HG02970 (cell line): ENCODE measurements around the gene NET1.

ENCODE experiments used
- ATAC-seq: cut with Tn5 transposase; IDR thresholded peaks from one replicate; pipeline ENCODE4 v1.9.1; 2021; ENCODE audit warnings: mild to moderate bottlenecking, moderate library complexity, moderate number of reproducible peaks; ENCODE audit not compliant: unreplicated experiment, low FRiP score

Gene NET1

DNA sequence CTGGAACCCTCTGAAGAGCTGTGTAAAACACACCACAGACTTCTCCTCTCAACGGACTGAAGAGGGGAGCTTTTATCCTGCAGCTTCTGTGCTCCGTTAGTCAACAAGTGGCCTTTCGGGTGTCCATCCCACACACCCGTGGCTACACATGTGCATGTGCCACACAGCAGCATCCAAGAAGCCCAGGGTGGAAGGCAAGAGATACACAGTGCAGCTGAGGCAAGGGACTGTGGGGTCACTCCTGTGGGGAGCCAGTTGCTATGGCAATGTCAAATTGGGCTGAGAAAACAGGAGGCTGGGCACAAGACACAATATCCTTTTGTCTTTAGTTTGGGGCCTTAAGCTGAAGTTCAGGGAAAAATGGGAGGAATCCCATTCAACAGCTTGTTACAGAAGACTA, 28.7 kb downstream of the NET1 start:
- ATAC-seq = no peak

DNA sequence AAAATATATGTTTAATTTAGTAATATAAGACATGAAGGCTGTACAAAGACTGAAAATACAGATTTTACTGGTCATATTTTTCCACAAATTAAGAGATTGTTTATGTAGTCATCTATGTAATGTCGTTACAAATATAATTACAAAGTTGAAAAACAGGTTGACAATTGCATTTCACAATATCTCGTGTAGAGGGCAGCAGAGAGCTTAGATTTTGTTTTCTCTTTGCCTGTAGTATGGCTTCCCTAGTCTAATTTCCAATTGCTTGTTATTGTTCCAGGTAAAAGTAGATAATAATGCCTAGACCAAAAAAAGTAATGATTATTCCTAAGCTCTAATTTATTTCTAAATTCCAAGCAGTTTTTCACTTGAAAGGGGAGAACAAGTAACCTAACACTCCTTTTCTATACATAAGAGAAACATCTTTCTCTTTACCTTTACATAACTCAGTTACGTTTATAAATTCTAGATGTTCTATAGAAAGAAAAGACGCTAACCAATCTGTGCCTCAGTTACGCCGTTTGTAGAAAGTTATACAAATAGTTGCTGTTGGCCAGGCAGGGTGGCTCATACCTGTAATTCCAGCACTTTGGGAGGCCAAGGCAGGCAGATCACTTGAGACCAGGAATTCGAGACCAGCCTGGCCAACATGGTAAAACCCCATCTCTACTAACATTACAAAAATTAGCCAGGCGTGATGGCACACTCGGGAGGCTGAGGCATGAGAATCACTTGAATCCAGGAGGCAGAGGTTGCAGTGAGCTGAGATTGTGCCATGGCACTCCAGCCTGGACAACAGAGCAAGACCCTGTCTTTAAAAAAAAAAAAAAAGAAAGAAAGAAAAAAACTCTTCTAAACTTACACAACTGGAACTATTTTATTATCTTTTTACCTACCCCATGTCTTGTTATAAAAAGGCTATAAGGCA, 30.0 kb downstream of the NET1 start:
- ATAC-seq = no peak

DNA sequence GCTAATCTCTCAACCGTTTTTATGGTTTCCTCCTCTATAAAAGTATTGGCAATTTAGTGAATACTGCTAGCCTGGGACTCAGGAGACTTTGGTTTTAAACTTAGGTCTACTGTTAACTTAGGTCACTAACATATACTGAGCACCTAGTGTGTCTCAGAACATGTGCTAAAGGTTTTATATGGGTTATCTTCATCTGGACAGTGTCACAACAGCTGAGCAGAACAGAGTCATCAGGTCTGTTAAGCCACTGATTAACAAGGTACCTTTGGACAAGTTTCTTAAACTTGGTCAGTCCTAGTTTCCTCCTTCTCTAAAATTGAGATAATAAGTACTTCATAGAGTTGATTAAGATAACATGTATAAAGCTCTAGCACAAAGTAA, 30.6 kb downstream of the NET1 start:
- peak; percentile 21 for ATAC-seq

DNA sequence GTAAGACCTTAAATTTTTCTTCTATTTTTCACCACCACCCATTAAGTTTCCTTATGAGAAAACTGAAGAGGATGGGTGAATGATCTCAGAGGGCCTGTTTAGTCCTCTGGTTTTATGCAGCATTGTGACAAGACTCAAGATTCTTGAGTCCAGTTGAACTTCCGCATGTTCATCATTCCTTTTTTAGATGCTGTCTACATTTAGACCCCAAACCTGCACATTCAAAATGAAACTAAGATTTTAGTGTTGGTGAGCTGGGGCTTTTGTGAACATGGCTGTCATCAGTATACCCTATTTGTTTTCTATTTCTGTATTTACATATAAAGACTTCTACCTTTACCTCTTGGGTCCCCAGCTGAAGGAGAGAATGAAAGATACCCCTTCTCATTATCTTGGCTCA, 31.1 kb downstream of the NET1 start:
- ATAC-seq = peak; percentile 53

DNA sequence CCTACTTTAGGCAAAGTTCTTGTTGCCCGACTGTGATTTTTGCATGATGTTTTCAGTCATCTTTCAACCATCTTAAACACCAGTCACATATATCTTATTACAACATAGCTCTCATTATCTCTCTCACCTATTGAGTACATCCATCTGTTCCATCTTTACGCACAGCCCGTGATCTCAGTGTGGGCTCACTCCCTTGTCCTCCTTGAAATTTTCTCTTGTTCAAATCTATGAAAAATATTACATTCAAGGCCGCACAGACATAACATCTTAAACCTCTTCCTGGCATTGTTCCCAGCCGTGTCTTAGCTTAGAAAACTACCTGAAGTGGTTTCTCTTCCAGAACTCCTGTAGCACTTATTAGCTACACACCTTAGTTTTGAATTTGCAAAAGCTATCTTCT, 32.6 kb downstream of the NET1 start:
- no peak for ATAC-seq

DNA sequence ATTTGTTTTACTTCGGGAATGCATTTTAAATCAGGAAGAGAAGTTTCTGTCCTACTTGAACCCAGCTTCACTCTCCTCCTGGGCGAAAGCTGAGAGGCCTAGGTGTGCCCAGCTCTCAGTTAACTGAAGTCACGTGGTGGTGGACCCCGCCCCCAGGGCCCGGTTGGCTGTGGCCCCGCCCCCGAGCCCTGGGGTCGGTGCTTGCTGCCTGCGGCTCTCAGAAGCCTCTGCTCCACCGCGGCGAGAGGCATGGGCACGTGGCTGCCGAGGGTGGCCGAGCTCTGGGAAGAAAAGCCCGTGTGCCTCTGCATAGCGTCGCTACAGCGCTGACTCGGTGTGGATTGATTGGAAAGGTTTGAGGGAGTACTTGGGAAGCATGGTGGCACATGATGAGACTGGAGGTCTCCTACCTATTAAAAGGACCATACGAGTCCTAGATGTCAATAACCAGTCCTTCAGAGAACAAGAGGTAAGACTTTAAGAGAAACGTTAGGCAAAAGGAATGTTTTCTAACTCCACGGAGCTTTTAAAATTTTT, 34.1 kb downstream of the NET1 start:
- peak; percentile 44 for ATAC-seq

DNA sequence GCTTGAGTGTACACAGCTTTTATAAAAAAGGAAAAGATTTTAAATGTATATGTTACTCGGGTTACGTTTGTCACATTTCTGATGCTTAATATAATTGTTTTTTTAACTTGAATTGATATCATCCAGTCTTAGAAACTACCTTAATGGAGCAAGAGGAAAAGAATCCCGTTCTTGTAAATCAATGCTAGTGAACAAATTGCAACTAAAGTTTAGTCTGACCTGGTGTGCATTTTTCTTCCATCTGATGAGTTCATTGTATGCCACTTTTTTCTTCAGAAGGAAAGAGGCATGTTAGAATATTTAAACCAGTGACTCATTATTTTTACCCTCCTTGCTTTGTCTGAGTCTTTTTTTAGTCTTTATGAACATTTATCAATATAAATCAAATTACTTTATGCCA, 34.7 kb downstream of the NET1 start:
- no peak for ATAC-seq

DNA sequence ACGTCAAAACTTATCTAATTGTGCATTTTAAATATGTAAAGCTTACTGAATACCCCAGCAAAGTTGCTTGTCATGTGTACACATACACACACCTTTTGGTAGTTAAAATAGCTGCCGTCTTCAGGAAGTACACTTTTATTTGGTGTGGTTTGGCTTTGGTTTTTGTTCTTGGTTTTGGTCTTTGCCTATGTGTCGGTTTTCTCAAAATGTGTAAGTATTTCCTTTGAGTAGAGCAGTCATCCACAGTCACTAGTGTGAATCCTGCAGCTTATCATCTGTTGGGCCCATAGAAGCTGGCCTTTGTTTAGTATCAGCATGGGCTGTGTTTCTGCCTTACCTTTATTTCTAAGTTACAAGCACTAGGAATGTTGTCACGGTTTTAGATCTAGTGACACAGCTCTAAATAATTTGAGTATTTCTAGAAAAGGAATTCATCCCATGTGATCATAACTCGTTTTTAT, 35.3 kb downstream of the NET1 start:
- ATAC-seq = no peak

DNA sequence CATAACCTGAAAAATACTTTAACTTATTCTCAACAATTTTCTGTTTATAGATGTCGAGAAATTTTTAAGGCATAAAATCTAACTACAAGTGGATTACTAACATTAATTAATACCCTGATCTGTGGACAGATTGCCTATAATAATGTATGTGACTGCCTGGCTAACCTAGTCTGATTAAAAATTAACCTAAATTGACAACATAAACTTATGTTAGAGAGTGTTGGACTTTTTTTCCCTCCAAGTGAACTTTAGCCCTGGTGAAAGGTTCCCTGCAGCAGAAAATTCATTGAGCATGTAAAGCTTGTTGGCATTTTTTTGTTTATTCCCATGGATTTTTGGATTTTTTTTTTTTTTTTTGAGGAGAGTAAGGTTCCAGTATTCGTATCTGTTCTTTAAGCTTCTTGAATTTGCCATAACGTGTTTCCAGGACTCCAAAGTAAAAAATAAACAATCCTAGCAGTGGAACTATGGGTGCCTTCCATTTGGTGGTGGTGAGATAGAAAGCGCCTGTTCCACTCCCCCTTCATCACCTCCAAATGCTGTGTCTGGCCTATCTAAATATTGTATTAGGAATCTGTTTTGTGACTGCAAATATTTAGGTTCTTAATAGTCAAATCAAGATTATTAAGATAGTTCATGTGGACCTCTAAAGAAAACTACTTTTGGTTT, 36.1 kb downstream of the NET1 start:
- ATAC-seq = no peak

DNA sequence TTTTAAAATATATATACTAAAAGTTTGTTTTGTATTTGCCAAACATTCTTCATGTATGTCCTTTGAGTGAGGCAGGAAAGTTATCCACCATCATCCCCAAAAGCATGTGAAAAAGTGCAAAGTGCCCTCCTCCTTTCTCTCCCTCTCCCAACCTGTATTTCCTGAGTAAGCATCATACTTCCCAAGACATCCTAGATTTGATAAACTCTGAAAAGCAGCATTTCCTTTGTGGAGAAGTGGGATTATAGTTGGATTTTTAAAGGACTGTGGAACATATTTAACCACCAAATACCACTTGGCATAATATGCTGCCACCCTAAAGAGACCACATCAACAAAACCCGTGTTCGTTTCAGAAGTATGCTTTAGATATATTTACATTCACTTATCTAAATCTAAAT, 36.9 kb downstream of the NET1 start:
- no peak for ATAC-seq

DNA sequence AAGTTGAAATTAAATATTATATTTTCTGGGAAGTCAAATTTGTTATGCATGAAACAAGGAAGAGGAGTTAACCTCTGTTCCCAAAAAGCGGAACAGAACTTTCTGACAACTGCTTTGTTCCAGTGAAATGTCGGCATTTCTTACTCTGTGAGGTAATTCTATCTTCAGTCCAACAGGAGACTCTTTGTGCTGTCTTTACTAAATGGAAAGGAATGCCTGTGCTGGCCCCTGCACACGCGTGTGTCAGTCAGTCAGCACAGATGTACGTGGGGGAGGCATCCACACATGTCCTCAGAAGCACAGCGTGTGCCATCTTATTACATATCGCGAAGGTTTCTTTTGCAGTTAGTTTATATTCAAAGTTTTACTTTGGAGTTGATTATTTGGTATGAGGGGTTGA, 37.5 kb downstream of the NET1 start:
- no peak for ATAC-seq

DNA sequence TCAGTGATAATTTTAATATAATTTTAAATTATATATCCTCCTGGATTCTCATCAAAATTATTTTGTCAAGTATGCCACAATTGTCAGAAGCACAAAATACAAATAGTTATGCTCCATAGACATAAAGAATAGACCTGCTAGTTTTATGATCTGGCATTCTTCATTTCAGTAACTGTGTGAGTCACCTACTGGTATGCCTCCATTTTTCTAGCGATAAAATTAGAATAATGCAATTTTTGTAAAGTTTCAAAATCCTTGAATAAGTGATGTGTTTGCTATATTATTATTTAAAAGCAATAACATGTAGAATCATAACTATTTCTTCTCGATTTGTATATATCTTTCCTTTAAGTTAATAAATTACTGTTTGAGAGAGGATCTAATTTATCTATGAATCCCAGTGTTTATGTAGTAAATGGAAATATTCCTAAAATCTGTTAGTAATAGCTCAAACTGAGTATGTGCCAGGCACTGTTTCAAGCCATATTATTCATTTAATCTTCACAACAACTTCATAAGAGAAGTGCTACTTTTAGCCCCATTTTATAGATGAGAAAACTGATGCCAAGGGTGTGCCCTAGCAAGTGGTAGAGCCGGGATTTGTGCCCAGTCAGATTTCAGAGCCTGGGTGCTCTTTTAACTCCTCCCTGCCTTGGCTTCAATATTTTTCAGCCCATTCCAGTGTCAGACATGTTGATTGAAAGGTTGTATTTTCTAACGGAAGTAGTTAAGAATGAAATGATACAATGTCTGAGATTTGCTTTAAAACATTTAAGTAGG, 38.4 kb downstream of the NET1 start:
- ATAC-seq = no peak

DNA sequence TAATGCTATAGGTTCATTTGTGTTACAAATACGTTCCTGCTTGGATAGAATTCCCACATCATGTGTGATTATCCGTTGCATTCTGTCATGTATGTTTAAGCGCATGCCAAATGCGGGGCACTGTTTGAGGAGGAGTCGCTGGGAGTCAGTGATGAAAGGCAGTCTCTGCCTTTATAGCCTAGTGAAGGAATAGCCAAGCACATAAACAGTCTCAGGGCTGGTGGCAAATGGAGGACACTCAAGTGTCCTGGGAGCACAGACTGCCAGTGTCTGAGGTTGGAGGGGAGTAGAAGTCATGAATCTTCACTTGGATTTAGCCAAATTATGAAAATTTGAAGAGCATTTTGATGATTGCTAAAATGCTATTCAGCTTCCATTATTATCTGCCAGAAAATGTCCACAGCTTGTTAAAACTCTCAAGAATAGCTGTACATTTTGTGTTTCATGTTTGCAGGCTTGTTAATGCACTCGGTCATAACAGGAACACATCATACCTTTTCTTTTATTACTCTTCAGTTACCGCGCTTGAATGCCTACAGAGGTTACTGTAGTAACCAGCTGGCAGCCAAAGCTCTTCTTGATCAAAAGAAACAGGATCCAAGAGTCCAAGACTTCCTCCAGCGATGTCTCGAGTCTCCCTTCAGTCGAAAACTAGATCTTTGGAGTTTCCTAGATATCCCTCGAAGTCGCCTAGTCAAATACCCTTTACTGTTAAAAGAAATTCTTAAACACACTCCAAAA, 41.6 kb downstream of the NET1 start:
- no peak for ATAC-seq

DNA sequence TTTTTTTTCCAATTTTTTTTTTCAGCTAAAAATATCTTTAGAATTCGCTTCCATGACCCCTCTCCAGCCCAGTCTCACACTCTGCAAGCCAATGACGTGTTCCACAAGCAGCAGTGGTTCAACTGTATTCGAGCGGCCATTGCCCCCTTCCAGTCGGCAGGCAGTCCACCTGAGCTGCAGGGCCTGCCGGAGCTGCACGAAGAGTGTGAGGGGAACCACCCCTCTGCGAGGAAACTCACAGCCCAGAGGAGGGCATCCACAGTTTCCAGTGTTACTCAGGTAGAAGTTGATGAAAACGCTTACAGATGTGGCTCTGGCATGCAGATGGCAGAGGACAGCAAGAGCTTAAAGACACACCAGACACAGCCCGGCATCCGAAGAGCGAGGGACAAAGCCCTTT, 44.2 kb downstream of the NET1 start:
- ATAC-seq = no peak

DNA sequence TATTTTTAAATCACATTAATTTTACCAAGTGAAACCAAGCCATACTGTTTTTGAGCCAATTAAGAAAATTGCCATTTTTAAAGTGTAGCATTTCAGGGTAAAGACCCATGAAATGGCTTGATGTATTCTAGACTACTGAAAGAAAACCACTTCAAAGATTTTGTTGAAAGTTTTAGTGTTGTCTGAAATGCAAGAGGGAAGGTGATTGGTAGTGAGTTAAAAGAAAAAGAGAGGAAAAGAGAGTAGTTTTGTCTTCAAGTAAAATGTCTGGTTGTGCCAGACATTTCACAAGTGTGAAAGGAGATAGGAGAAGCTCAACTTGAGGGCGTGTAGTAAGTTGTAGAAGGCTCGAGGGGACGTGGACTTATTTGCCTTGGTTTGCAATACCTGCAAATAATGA, 45.4 kb downstream of the NET1 start:
- ATAC-seq = no peak

DNA sequence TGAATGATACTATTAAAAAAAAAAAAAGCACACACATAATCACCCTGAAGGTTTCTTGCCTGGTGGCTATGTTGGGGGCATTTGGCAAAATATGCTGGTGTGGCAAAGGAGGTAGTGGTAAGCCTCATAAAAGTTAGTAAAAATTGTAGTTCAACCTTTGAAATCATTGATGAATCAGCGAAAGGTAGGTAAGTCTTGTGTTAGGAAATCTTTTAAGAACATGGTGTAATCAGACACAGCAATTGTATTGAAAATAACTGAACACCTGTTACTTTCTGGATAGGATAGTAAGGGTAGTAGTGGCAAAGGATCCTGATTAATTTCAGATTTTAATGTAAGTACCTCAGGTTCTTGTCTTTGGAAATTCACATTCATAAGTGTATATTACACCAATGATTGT, 46.1 kb downstream of the NET1 start:
- no peak for ATAC-seq

DNA sequence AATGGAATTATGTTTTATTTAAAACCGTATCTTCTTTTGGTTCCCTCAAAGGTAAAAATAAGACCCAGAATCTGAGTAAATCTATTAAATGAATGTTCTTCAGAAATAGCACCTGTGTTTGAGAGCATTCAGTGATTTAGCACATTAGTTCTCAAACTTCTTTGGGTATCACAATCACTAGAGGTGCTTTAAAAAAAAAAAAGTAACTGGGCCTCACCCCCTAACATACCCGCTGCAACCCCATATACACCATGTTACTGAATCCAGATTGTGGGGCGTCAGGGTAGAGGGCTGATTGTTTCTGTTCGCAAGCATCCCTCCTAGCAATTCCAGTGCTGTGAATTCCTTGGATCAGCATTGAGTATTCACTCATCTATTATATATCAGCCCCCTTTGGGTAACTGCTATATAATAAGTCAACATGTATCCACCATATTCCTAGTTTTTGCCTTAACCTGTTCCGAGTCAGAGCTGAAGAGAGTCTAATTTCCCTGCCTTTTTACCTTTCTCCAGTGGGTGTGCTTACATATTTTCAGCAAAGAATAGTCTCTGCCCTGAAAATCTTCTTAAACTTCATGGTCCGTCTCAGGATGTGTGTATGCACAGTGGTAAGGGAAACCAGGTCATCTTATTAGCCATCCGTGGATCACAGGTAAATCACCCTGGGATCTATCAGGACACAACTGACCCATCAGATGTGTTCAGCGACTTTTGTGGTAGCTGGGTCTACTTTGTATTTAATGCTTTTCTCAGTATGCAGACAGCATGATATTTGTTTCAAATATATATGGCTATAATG, 46.8 kb downstream of the NET1 start:
- ATAC-seq = no peak

DNA sequence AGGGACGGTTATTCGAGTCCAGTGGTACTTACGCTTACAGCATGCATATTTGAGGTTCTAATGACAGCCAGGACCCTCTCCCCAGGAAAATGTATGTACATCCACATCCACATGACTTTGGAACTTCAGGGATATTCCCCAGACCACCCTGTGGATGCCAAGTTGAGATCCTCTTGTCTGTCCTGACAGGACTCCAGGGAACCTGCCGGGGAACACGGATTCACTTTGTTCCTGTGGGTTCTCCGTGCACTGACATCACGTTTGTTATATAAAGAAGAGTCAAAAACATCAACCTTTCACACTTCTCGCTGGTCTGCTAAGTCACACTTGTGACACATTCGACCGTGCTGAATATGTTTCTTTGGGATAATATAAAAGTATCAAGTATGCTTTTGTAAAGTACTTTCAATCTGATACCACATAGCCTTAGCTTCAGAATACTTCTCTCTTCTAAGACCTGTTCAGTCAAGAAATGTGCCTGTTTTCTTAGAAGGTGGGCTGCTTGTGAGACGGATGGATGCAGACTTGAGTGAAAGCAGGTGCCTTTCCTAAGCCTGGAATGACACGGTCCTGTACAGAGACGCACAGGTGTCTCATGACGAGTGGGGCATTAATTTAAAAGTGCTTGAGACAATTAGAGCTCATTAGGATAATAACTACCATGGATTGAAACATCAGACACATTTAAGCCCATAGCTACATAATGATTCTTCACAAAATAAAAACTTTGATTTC, 48.3 kb downstream of the NET1 start:
- no peak for ATAC-seq

DNA sequence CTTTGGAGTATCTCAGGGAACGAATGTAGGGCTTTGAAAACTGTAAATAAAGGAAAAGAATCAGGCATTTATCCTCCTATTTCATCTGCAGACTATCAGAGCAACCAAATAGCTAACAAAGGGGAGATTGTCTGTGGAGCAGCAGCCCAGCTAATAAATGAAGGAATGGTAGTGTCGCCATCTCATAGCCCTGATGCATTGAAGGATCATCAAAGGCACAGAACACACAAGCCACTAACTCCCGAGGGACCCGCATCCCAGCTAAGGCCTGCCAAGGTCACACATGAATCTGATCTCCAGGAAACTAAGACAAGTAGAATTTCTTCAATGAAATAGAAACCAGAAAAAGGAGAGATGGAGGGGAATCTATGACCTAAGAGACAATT, 48.8 kb downstream of the NET1 start:
- ATAC-seq = no peak
